Muscle layer of duodenum (tissue), 2 donors: ENCODE results near the gene KDM4B.
"Not testable (repeated sequence)": the region's sequence is repeated elsewhere in the genome, so short reads cannot be mapped to it uniquely, and the experiment has no call there.

Source experiments
- H3K27ac ChIP-seq: one replicate; pipeline ENCODE4 v1.7.0; 2013; ENCODE audit warnings: mild to moderate bottlenecking, low read length
- H3K27me3 ChIP-seq: one replicate; pipeline ENCODE4 v1.7.0; 2013; ENCODE audit warnings: low read depth, mild to moderate bottlenecking, control low read depth, low read length
- H3K36me3 ChIP-seq, 2 donors: one replicate each; pipeline ENCODE4 v1.7.0; 2013; ENCODE audit warnings: low read length in 2 of 2, control low read depth in 1 of 2, mild to moderate bottlenecking in 1 of 2; ENCODE audit not compliant: insufficient read depth in 2 of 2, control insufficient read depth in 1 of 2
- H3K4me1 ChIP-seq, 2 donors: one replicate each; pipeline ENCODE4 v1.7.0; 2013; ENCODE audit warnings: low read length in 2 of 2, mild to moderate bottlenecking in 2 of 2, control low read depth in 1 of 2, moderate library complexity in 1 of 2; ENCODE audit not compliant: insufficient read depth in 2 of 2, control insufficient read depth in 1 of 2
- H3K4me3 ChIP-seq, 2 donors: one replicate each; pipeline ENCODE4 v1.7.0; 2013; ENCODE audit warnings: low read length in 2 of 2, low read depth in 1 of 2, mild to moderate bottlenecking in 1 of 2
- H3K9me3 ChIP-seq, 2 donors: one replicate each; pipeline ENCODE4 v1.7.0; 2013; ENCODE audit warnings: low read length in 2 of 2, control low read depth in 1 of 2, mild to moderate bottlenecking in 1 of 2; ENCODE audit not compliant: control insufficient read depth in 1 of 2
- donor health status: healthy.

Gene KDM4B

GRCh38 chr19:5154129-5154798 is 185.4 kb downstream of the KDM4B start:
- H3K36me3 ChIP-seq, result peaks cover 0 to 31% of the 10 kb centered on the region in 2 donors
- H3K9me3 ChIP-seq, result peaks cover 0 to 8% of the 10 kb centered on the region in 2 donors
- no peaks in the 10 kb centered on the region for H3K27me3 ChIP-seq
- no peaks in the 10 kb centered on the region for H3K4me1 ChIP-seq
- H3K27ac ChIP-seq, result no peak overlapping the region
- H3K4me3 ChIP-seq, result no peak overlapping the region

GRCh38 chr19:5154799-5155426 is 186.0 kb downstream of the KDM4B start:
- H3K9me3 ChIP-seq, result peaks cover 0 to 8% of the 10 kb centered on the region in 2 donors
- peaks cover 0 to 25% of the 10 kb centered on the region in 2 donors for H3K36me3 ChIP-seq
- H3K27ac ChIP-seq, result no peak overlapping the region
- no peak overlapping the region for H3K4me3 ChIP-seq
- H3K27me3 ChIP-seq, result no peaks in the 10 kb centered on the region
- no peaks in the 10 kb centered on the region for H3K4me1 ChIP-seq

GRCh38 chr19:5155586-5156210 is 186.8 kb downstream of the KDM4B start:
- Histone ChIP-seq H3K4me1 (no peaks in the 10 kb centered on the region), H3K27me3 (no peaks in the 10 kb centered on the region), H3K9me3 (peaks cover 0 to 8% of the 10 kb centered on the region in 2 donors), H3K36me3 (peaks cover 0 to 18% of the 10 kb centered on the region in 2 donors), H3K27ac (no peak overlapping the region), H3K4me3 (no peak overlapping the region)

GRCh38 chr19:5156231-5156986 is 187.5 kb downstream of the KDM4B start:
- peaks cover 0 to 8% of the 10 kb centered on the region in 2 donors for H3K9me3 ChIP-seq
- H3K36me3 ChIP-seq, result peaks cover 0 to 10% of the 10 kb centered on the region in 2 donors
- no peak overlapping the region for H3K4me3 ChIP-seq
- no peaks in the 10 kb centered on the region for H3K4me1 ChIP-seq
- H3K27ac ChIP-seq, result no peak overlapping the region
- H3K27me3 ChIP-seq, result no peaks in the 10 kb centered on the region

DNA sequence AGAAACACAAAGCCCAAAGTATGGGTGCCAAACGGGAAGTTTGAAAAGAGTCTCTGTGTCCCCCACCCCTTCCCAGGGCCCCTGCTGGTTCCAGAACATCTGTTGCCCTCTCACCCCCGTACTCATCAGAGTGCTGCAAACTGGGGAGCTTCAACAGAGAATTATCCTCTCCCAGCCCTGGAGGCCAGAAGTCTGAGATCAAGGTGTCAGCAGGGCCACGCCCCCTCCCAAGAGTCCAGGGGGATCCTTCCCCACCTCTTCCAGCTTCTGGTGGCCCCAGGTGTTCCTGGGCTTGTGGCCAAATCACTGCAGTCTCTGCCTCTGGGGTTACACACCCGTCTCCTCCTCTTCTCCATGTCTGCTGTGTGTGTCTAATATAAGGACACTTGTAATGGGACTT is 188.3 kb downstream of the KDM4B start:
- Histone ChIP-seq H3K36me3 (peaks cover 0 to 4% of the 10 kb centered on the region in 2 donors), H3K9me3 (peaks cover 0 to 8% of the 10 kb centered on the region in 2 donors), H3K27ac (no peak overlapping the region), H3K27me3 (no peaks in the 10 kb centered on the region), H3K4me1 (no peaks in the 10 kb centered on the region), H3K4me3 (no peak overlapping the region)

DNA sequence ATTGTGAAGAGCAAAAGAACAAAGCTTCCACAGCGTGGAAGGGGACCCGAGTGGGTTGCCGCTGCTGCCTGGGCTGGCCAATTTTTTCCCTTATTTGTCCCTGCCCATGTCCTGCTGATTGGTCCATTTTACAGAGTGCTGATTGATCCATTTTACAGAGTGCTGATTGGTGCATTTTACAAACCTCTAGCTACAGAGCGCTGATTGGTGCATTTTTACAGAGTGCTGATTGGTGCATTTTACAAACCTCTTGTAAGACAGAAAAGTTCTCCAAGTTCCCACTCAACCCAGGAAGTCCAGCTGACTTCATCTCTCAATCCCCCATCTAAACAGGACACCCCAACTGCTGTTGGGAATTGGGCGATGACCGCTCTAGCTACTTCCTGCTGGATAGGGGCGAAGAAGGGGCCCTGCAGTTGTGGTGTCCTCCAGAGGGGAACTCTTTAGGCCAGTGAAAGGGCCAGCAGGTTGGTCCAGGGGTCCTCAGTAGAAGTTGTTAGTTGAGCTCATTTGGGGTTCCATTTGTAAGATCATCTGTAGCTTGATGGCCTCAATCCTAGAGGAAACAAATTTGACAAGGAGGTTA is 189.7 kb downstream of the KDM4B start:
- H3K4me1 ChIP-seq, result not testable (repeated sequence)

GRCh38 chr19:5160158-5160795 is 191.4 kb downstream of the KDM4B start:
- H3K36me3 ChIP-seq, H3K27ac ChIP-seq, H3K4me3 ChIP-seq, H3K4me1 ChIP-seq, H3K27me3 ChIP-seq: not testable (repeated sequence)
- H3K9me3 ChIP-seq, result peaks cover 0 to 11% of the 10 kb centered on the region in 2 donors

More for the DNA sequence above, 189.7 kb downstream of the KDM4B start:
- not testable (repeated sequence) for H3K27me3 ChIP-seq, H3K9me3 ChIP-seq, H3K4me3 ChIP-seq, H3K27ac ChIP-seq, H3K36me3 ChIP-seq

- H3K9me3 ChIP-seq, H3K4me3 ChIP-seq, H3K36me3 ChIP-seq, H3K4me1 ChIP-seq, H3K27ac ChIP-seq, H3K27me3 ChIP-seq: not testable (repeated sequence)
Observed at GRCh38 chr19:5164845-5165696, 196.2 kb downstream of the KDM4B start.

DNA sequence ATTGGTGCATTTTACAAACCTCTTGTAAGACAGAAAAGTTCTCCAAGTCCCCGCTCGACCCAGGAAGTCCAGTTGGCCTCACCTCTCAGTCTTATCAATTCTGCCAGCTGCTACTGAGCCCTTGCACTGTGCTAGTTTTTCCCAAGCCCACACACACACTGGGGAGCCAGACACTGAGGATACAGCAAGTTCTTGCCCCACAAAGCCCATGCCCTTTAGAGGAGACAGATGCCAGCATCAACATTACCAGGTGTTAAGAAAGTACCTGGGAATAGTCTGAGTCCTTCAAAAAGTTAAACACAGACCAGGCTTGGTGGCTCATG is 196.7 kb downstream of the KDM4B start:
- no peaks in the 10 kb centered on the region for H3K4me1 ChIP-seq
- no peaks in the 10 kb centered on the region for H3K27me3 ChIP-seq
- H3K4me3 ChIP-seq, result no peak overlapping the region
- no peaks in the 10 kb centered on the region for H3K36me3 ChIP-seq
- peaks cover 0 to 3% of the 10 kb centered on the region in 2 donors for H3K9me3 ChIP-seq
- no peak overlapping the region for H3K27ac ChIP-seq

- Histone ChIP-seq H3K9me3 (peaks cover 0 to 3% of the 10 kb centered on the region in 2 donors), H3K27ac (no peak overlapping the region), H3K36me3 (no peaks in the 10 kb centered on the region), H3K4me1 (no peaks in the 10 kb centered on the region), H3K27me3 (no peaks in the 10 kb centered on the region), H3K4me3 (no peak overlapping the region)
Observed at GRCh38 chr19:5166262-5166661, 197.3 kb downstream of the KDM4B start.
